ENCODE results near the gene PPP5C. TPM values are rescaled to one million over a fixed set of nuclear protein-coding genes. Genes with fewer than 3 reads are reported as not detected.

PPP5C gene
- total and polyA plus RNA-seq, 9 of the 15 experiments (the other 6 are each of a cell fraction or from before 2014, with no cell fraction given): 1.9 to 166 (median 108) TPM

GRCh38 chr19:46350758-46351159 lies 3.9 kb downstream of the PPP5C start:
- intact Hi-C loops (cut with micrococcal nuclease): no loop called here
- 78% methylated on average over 8 of the region's 8 CpGs for WGBS (ENCODE audit: insufficient coverage, low coverage, missing lambda C conversion rate)
- H2AFZ ChIP-seq (ENCODE audit: low read depth, low read length): no peak overlapping the region
- TF ChIP-seq SAFB2 (IDR thresholded peaks at IDR 0.05; ENCODE audit: borderline replicate concordance, low read depth, low read length, severe bottlenecking) (no peak), KLF6 (CRISPR knock-in tag; IDR thresholded peaks at IDR 0.05; ENCODE audit: borderline replicate concordance) (no peak), KLF10 (CRISPR knock-in tag; IDR thresholded peaks at IDR 0.05) (no peak), ZNF668 (CRISPR knock-in tag; IDR thresholded peaks at IDR 0.05) (no peak), ZNF277 (CRISPR knock-in tag; IDR thresholded peaks at IDR 0.05; ENCODE audit: borderline replicate concordance) (no peak), RBM39 (optimal IDR thresholded peaks at IDR 0.05; ENCODE audit: low read depth, low read length) (no peak), ZBTB7A (IDR thresholded peaks at IDR 0.05; ENCODE audit: borderline replicate concordance, control insufficient read depth, low read depth, low read length) (no peak), HINFP (tag; conservative IDR thresholded peaks at IDR 0.05; ENCODE audit: low read depth) (no peak), THRA (IDR thresholded peaks at IDR 0.05) (no peak), TGIF2 (CRISPR knock-in tag; IDR thresholded peaks at IDR 0.05) (no peak), ZNF696 (CRISPR knock-in tag; conservative IDR thresholded peaks at IDR 0.05) (no peak), NRF1 (conservative IDR thresholded peaks at IDR 0.05 in 1 of 2, IDR thresholded peaks at IDR 0.05 in 1 of 2) (no peak), TFAM (CRISPR knock-in tag; conservative IDR thresholded peaks at IDR 0.05) (no peak), HNRNPLL (IDR thresholded peaks at IDR 0.05; ENCODE audit: low read depth, low read length, poor library complexity, severe bottlenecking) (no peak), PHB2 (IDR thresholded peaks at IDR 0.05; ENCODE audit: low read depth) (no peak), TEAD2 (tag; IDR thresholded peaks at IDR 0.05) (no peak), ZBTB17 (CRISPR knock-in tag; IDR thresholded peaks at IDR 0.05) (no peak)
- H3K4me3 ChIP-seq: no peak overlapping the region
- H3K4me1 ChIP-seq (replicated peaks in 1 of 2; ENCODE audit: control insufficient read depth in 2 of 2, insufficient read depth in 2 of 2, low read length in 2 of 2): peaks cover 25 to 51% of the 10 kb centered on the region in 2 experiments
- peaks cover 10% of the 10 kb centered on the region; the same call in 1 of the 2 replicates for H4K20me1 ChIP-seq (replicated peaks; ENCODE audit: control insufficient read depth, insufficient read depth, low read length)
- ATAC-seq (no peak), DNase-seq (ENCODE audit: extremely low read depth in 1 of 4, low spot score in 3 of 4) (no peak), FAIRE-seq (no peak)
- H3K27ac ChIP-seq (ENCODE audit: extremely low read depth, low read depth, low read length): no peak overlapping the region
- no peak overlapping the region for H3K4me2 ChIP-seq (ENCODE audit: insufficient read depth, low read length)
- CTCF ChIA-PET (ENCODE audit: low intra/inter-chr PET ratio): no interaction called here
- peaks cover 3% of the 10 kb centered on the region for H3K9me1 ChIP-seq (ENCODE audit: control insufficient read depth, insufficient read depth, low read length)
- H3K9ac ChIP-seq (ENCODE audit: insufficient read depth in 1 of 2, low read depth in 2 of 2, low read length in 2 of 2): peak overlapping the region in 1 of 2 experiments; percentile 6; a peak in 1 of 4 replicates
- BruUV-seq (replicated peaks): no TSS peak
- H3K27me3 ChIP-seq (ENCODE audit: control insufficient read depth in 2 of 2, insufficient read depth in 2 of 2, low read length in 2 of 2): no peaks in the 10 kb centered on the region
- H3K36me3 ChIP-seq (ENCODE audit: control insufficient read depth, insufficient read depth, low read length): peaks cover 64% of the 10 kb centered on the region
- H3K79me2 ChIP-seq (ENCODE audit: control insufficient read depth, insufficient read depth, low read length): peaks cover 63% of the 10 kb centered on the region
- POLR2A ChIA-PET: no interaction called here
- no peaks in the 10 kb centered on the region for H3K9me3 ChIP-seq (replicated peaks; ENCODE audit: control insufficient read depth, insufficient read depth, low read depth, low read length)
- in situ Hi-C loops (cut with MboI): no loop called here
